ENCODE results near the gene DUOXA2. TPM values are rescaled to one million over a fixed set of nuclear protein-coding genes. Genes with fewer than 3 reads are reported as not detected.

The DUOXA2 gene
- total RNA-seq, 1 donor from 2014 or later = not detected

DNA sequence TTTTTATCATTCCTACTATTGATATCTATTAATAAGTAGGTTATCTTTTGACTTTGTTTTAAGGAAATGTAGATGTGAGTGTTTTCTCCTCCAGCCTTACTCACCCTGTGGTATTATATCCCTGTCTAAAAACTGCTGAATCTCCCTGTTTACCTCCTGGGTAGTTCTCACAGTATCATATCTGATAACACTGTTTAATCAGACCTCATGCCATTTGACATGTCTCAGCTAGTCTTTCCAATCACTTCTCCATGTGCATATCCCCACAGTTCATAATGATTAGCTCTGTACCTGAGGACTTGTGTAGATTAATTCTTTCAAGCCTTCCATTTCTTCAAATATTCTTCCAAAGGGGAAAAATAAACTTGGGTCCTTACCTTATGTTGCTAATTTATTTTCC, 30.9 kb upstream of the DUOXA2 start:
- Mint-ChIP-seq H3K4me1 (ENCODE audit: low read depth) (peaks cover 9% of the 10 kb centered on the region), H3K4me3 (ENCODE audit: low read depth) (no peak overlapping the region), H3K9me3 (ENCODE audit: low read depth) (no peaks in the 10 kb centered on the region), H3K36me3 (ENCODE audit: insufficient read depth) (no peaks in the 10 kb centered on the region), H3K27me3 (no peaks in the 10 kb centered on the region), H3K27ac (no peak overlapping the region)
- TF ChIP-seq, protein P1, sequence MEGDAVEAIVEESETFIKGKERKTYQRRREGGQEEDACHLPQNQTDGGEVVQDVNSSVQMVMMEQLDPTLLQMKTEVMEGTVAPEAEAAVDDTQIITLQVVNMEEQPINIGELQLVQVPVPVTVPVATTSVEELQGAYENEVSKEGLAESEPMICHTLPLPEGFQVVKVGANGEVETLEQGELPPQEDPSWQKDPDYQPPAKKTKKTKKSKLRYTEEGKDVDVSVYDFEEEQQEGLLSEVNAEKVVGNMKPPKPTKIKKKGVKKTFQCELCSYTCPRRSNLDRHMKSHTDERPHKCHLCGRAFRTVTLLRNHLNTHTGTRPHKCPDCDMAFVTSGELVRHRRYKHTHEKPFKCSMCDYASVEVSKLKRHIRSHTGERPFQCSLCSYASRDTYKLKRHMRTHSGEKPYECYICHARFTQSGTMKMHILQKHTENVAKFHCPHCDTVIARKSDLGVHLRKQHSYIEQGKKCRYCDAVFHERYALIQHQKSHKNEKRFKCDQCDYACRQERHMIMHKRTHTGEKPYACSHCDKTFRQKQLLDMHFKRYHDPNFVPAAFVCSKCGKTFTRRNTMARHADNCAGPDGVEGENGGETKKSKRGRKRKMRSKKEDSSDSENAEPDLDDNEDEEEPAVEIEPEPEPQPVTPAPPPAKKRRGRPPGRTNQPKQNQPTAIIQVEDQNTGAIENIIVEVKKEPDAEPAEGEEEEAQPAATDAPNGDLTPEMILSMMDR (IDR thresholded peaks at IDR 0.05; ENCODE audit: unreplicated experiment) = no peak
- DNase-seq (ENCODE audit: low spot score, unreplicated experiment) = no peak

DNA sequence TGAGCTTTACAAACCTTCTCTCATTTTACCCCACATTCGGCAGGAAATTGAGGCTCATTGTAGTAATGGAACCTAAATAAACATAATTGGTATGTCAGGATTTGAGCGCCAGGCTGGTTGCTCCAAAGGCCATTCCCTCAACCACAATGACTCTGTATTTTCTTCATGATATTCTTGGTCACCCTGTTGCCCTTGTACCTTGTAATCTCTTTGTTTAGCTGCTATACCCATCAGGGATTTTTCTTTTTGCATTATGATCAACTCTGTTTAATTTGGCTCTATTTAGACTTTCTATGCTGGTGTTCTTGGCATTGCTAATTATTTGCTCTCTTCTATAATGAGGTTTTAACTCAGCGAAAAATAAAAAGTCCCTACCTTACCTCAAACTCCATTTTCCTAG, 30.0 kb upstream of the DUOXA2 start:
- TF ChIP-seq, protein P1 (IDR thresholded peaks at IDR 0.05; ENCODE audit: unreplicated experiment) = no peak
- Mint-ChIP-seq H3K36me3 (ENCODE audit: insufficient read depth) (no peaks in the 10 kb centered on the region), H3K9me3 (ENCODE audit: low read depth) (no peaks in the 10 kb centered on the region), H3K27me3 (no peaks in the 10 kb centered on the region), H3K4me1 (ENCODE audit: low read depth) (peaks cover 12% of the 10 kb centered on the region), H3K4me3 (ENCODE audit: low read depth) (no peak overlapping the region), H3K27ac (no peak overlapping the region)
- DNase-seq (ENCODE audit: low spot score, unreplicated experiment) = no peak

DNA sequence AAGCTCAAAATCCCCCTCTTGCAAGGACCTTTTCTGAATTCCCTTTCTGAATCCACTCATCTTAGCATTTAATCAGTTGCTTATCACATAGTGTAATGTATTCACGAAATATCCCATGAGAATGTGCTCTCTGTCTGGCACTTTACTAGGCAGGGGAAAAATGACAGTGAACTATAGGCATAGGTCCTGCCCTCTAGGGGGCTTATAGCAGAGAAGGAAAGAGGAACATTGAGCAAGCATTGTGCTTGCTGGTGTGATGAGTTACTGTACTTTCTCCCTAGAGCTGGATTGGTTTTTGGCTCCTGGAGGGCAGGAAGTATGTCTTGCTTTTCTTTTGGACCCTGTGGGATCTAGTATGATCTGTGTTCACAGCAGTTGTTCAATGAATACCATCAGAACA, 26.6 kb upstream of the DUOXA2 start:
- no peak for DNase-seq (ENCODE audit: low spot score, unreplicated experiment)
- Mint-ChIP-seq H3K27me3 (peaks cover 17% of the 10 kb centered on the region), H3K4me3 (ENCODE audit: low read depth) (no peak overlapping the region), H3K27ac (no peak overlapping the region), H3K9me3 (ENCODE audit: low read depth) (peaks cover under 1% of the 10 kb centered on the region), H3K36me3 (ENCODE audit: insufficient read depth) (no peaks in the 10 kb centered on the region), H3K4me1 (ENCODE audit: low read depth) (peaks cover 12% of the 10 kb centered on the region)
- TF ChIP-seq, protein P1 (IDR thresholded peaks at IDR 0.05; ENCODE audit: unreplicated experiment) = no peak

DNA sequence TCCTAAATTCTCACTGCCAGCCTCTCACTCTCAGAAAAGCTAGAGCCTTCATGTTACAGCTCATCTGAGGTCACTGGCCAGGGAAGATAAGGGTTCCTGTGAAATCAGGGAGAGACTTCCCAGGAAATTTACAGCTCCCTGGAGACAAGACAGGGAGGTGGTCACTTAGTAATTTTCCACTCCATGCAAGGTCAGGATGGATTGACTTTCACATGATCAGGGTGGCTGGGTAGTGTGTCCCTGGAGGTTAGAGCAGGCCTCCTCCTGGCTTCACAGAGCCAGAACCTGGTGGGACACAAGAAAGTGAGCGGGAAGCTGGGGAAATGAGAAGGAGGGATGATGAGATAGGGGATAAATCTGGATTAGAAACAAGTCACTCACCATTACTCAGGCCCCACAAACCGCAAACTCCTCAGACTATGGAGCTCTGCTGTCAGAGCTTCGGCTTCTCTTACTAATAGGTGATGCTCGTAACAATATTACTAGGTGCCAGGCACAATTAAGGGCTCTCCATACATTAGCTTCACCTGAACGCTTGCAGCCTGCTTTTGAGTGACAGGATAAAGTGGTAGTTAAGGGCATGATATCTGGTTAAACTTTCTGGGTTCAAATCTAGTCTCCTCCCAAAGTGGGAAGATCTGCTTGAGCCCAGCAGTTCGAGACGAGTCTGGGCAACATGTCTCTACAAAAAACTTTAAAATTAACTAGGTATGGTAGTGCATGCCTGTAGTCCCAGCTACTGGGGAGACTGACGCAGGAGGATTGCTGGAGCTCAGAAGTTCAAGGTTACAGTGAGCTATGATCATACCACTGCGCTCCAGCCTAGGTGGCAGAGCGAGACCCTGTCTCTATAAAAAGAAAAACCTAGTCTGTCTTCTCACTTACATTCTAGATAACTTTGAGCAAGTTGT, 25.1 kb upstream of the DUOXA2 start:
- Mint-ChIP-seq H3K36me3 (ENCODE audit: insufficient read depth) (no peaks in the 10 kb centered on the region), H3K4me1 (ENCODE audit: low read depth) (peaks cover 3% of the 10 kb centered on the region), H3K27me3 (peaks cover 24% of the 10 kb centered on the region), H3K27ac (no peak overlapping the region), H3K4me3 (ENCODE audit: low read depth) (no peak overlapping the region), H3K9me3 (ENCODE audit: low read depth) (peaks cover 2% of the 10 kb centered on the region)
- TF ChIP-seq, protein P1 (IDR thresholded peaks at IDR 0.05; ENCODE audit: unreplicated experiment) = no peak
- DNase-seq (ENCODE audit: low spot score, unreplicated experiment) = no peak

DNA sequence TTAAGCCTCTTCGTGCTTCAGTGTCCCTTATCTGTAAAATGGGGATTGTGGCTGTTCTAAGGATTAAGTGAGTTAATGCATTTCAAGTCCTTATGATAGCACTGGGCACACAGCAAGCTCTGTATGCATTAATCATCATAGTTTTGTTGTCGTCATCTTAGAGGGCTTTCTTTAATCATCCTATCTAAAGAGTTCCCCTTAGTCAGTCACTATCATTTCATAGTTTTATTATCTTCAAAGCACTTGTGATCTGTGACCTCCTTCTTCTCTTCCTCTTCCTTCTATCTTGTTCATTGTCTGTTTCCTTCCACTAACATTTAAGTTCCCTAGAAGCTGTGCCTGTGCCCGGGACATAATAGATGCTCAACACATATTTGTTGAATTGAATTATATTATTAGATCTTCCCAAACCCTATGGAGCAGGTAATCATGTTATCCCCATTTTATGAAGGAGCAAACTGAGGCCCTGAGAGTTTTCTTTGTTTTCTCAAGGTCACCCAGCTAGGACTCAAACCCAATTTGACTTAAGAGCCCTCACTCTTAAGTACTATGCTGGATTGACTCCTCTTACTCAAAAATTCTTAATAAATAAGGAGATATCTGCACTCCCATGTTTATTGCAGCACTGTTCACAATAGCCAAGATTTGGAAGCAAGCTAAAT, 24.3 kb upstream of the DUOXA2 start:
- H3K36me3 Mint-ChIP-seq (ENCODE audit: insufficient read depth) = no peaks in the 10 kb centered on the region
- H3K27me3 Mint-ChIP-seq = peaks cover 24% of the 10 kb centered on the region
- no peak overlapping the region for H3K27ac Mint-ChIP-seq
- H3K4me3 Mint-ChIP-seq (ENCODE audit: low read depth) = no peak overlapping the region
- TF ChIP-seq, protein P1 (IDR thresholded peaks at IDR 0.05; ENCODE audit: unreplicated experiment) = no peak
- peaks cover 2% of the 10 kb centered on the region for H3K9me3 Mint-ChIP-seq (ENCODE audit: low read depth)
- peaks cover 3% of the 10 kb centered on the region for H3K4me1 Mint-ChIP-seq (ENCODE audit: low read depth)
- DNase-seq (ENCODE audit: low spot score, unreplicated experiment) = no peak
